ENCODE results near the gene S100A8.

GRCh38 chr1:153401461-153401860 lies 10.6 kb upstream of the S100A8 start:
- TF ChIP-seq CTCF (IDR thresholded peaks at IDR 0.05; ENCODE audit: insufficient read depth, low read depth, low read length) = no peak
- no peak for TF ChIP-seq EZH2 (IDR thresholded peaks at IDR 0.05; ENCODE audit: insufficient read depth, low read length)
